ENCODE data around the gene ANP32A. TPM values are rescaled to one million over a fixed set of nuclear protein-coding genes. Genes with fewer than 3 reads are reported as not detected.

ANP32A gene
- total and polyA plus RNA-seq, 9 of the 15 experiments (the other 6 are each of a cell fraction or from before 2014, with no cell fraction given), result 13.2 to 656 (median 210) TPM

DNA sequence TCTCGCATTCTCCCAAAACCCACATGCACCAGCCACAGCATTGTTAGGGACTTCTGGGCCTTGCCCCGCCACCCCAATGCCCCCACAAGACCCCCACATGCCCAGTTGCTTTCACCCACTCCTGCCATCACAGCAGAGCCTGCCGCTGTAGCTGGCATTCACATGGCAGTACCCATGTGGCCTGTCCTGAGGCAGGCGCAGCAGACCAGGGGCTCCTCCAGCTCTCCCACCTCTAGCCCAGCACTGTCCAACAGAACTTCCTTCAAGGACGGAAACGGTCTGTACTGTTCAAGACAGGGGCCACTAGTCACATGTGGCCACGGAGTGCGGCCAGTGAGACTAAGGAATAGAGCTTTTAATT, 32.5 kb downstream of the ANP32A start:
- Histone ChIP-seq H3K4me3 (no peak overlapping the region), H3K9me1 (ENCODE audit: control insufficient read depth, insufficient read depth, low read length) (no peaks in the 10 kb centered on the region), H3K9ac (ENCODE audit: insufficient read depth in 1 of 2, low read depth in 2 of 2, low read length in 2 of 2) (no peak overlapping the region), H3K27ac (ENCODE audit: extremely low read depth, low read depth, low read length) (no peak overlapping the region), H3K4me2 (ENCODE audit: insufficient read depth, low read length) (no peak overlapping the region), H3K9me3 (replicated peaks; ENCODE audit: control insufficient read depth, insufficient read depth, low read depth, low read length) (no peaks in the 10 kb centered on the region), H2AFZ (ENCODE audit: low read depth, low read length) (no peak overlapping the region), H3K4me1 (replicated peaks in 1 of 2; ENCODE audit: control insufficient read depth in 2 of 2, insufficient read depth in 2 of 2, low read length in 2 of 2) (peaks cover 0 to 3% of the 10 kb centered on the region in 2 experiments; a peak in 2 of 5 replicates), H3K27me3 (ENCODE audit: control insufficient read depth in 2 of 2, insufficient read depth in 2 of 2, low read length in 2 of 2) (no peaks in the 10 kb centered on the region), H4K20me1 (replicated peaks; ENCODE audit: control insufficient read depth, insufficient read depth, low read length) (peaks cover 37% of the 10 kb centered on the region), H3K79me2 (ENCODE audit: control insufficient read depth, insufficient read depth, low read length) (peaks cover 61% of the 10 kb centered on the region), H3K36me3 (ENCODE audit: control insufficient read depth, insufficient read depth, low read length) (peaks cover 87% of the 10 kb centered on the region)
- in situ Hi-C loops (cut with MboI), result no loop called here
- CTCF ChIA-PET (ENCODE audit: low intra/inter-chr PET ratio), result no interaction called here
- FAIRE-seq (no peak), ATAC-seq (no peak), DNase-seq (ENCODE audit: extremely low read depth in 1 of 4, low spot score in 3 of 4) (no peak)
- intact Hi-C loops (cut with micrococcal nuclease), result no loop called here
- WGBS (ENCODE audit: insufficient coverage, low coverage, missing lambda C conversion rate), result 100% methylated on average over 6 of the region's 8 CpGs
- no TSS peak for BruUV-seq (replicated peaks)
- POLR2A ChIA-PET, result interaction anchor here (0.6 kb wide), 1 partner anchor 73 kb away, joined by 3 read pairs; no protein-coding TSS in a partner anchor
- TF ChIP-seq ZFP30 (CRISPR knock-in tag; IDR thresholded peaks at IDR 0.05; ENCODE audit: borderline replicate concordance), result no peak
- TF ChIP-seq, protein P1, sequence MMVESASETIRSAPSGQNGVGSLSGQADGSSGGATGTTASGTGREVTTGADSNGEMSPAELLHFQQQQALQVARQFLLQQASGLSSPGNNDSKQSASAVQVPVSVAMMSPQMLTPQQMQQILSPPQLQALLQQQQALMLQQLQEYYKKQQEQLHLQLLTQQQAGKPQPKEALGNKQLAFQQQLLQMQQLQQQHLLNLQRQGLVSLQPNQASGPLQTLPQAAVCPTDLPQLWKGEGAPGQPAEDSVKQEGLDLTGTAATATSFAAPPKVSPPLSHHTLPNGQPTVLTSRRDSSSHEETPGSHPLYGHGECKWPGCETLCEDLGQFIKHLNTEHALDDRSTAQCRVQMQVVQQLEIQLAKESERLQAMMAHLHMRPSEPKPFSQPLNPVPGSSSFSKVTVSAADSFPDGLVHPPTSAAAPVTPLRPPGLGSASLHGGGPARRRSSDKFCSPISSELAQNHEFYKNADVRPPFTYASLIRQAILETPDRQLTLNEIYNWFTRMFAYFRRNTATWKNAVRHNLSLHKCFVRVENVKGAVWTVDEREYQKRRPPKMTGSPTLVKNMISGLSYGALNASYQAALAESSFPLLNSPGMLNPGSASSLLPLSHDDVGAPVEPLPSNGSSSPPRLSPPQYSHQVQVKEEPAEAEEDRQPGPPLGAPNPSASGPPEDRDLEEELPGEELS (CRISPR knock-in tag; IDR thresholded peaks at IDR 0.05; ENCODE audit: borderline replicate concordance), result no peak

Measured in K562 (cell line).